Activated naive CD4-positive, alpha-beta T cell treated with Interleukin-2 at 50 U/mL for 16 hours (primary cell): Measurements from ENCODE around the gene RNF217.
"Not testable (repeated sequence)": the region's sequence is repeated elsewhere in the genome, so short reads cannot be mapped to it uniquely, and the experiment has no call there.

Source experiments
- DNase-seq: peaks from one replicate; pipeline ENCODE4 v3.0.0-alpha.2; 2020

The RNF217 gene, protein sequence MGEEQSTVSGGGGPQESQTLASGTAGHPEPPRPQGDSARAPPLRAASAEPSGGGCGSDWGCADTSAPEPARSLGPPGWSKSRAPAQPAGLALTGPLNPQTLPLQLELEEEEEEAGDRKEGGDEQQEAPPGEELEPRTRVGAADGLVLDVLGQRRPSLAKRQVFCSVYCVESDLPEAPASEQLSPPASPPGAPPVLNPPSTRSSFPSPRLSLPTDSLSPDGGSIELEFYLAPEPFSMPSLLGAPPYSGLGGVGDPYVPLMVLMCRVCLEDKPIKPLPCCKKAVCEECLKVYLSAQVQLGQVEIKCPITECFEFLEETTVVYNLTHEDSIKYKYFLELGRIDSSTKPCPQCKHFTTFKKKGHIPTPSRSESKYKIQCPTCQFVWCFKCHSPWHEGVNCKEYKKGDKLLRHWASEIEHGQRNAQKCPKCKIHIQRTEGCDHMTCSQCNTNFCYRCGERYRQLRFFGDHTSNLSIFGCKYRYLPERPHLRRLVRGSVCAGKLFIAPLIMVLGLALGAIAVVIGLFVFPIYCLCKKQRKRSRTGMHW

DNA sequence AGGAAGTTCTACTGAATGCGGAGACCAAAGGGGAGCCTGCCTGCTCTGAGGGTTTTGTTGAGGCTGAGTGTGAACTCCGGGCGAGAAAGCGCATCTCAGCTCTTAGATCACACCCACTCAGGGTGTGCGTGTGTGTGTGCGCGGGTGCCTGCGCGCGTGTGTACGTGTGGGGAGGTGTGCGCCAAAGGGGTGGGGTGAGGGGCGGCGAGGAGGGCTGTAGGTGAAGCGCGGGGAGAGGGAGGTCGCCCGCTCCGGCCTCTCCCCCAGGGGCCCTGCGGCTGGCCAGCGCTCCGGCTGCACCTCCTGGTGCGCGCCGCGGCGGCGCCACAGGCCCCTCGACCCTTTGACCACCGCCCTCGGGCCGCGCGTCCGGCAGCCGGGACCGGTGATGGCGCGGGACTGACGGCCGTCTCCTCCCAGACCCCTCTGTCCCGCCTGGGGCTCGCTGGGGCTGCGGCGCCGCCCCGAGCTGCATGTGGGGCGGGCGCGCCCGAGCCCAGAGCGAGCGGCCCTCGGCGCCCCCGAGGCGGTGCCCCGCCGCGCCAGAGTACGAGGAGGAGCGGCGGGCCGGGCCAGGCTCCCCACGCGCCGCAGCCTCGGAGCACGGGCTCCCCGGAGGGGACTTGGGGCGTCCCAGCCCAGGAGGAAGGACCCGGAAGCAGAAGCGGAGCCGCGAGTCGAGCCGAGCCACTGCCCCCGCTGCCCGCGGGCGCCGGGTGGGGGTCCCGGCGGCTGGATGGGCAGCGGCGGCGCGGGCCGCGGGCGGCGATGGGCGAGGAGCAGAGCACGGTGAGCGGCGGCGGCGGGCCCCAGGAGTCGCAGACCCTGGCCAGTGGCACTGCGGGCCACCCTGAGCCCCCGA is at the start of gene RNF217:
RNF217 (plus strand) TSS at position 661 of the 862 bp plus-strand sequence; CDS start at position 769, 108 bp downstream.
- DNase-seq = no peak

DNA sequence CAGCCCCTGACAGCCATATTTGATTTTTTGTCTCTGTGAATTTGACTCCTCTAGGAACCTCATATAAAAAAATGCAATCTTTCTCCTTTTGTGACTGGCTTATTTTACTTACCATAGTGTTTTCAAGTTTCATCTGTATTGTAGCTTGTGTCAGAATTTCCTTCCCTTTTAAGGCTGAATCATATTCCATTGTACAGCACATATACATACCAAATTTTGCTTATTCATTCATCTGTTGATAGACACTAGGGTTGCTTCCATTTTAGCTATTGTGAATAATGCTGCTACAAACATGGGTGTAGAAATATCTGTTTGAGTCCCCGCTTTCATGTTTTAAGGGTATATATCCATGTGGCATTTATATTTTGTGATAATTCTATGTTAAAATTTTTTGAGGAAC is 49.2 kb upstream of the RNF217 start:
- DNase-seq = no peak

DNA sequence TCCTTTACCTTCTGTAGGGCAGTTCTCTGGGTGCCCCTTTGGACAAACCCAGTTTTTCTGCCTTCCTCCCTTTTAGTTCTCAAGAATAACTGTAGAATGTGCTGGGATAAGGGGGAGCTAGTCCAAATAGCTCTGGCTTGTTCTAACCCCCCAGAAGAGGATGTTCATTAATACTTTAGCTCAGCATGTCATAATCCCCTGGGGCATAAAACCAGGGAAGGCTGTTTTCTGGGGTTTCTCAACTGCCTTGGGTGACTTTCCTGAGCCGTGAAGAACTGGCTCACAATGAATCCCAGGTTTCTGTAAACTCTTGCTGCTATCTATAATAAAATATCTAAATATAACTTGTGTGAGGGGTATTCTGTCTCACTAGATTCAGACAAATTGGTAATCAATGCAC is 44.5 kb upstream of the RNF217 start:
- no peak for DNase-seq

DNA sequence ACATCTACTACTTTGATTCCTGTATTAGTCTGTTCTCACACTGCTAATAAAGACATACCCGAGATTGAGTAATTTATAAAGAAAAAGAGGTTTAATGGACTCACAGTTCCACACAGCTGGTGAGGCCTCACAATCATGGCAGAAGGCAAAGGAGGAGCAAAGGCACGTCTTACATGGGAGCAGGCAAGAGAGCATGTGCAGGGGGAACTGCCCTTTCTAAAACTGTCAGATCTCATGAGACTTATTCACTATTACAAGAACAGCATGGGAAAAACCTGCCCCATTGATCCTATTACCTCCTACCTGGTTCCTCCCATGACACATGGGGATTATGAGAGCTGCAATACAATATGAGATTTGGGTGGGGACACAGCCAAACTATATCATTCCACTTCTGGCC is 42.5 kb upstream of the RNF217 start:
- not testable (repeated sequence) for DNase-seq

DNA sequence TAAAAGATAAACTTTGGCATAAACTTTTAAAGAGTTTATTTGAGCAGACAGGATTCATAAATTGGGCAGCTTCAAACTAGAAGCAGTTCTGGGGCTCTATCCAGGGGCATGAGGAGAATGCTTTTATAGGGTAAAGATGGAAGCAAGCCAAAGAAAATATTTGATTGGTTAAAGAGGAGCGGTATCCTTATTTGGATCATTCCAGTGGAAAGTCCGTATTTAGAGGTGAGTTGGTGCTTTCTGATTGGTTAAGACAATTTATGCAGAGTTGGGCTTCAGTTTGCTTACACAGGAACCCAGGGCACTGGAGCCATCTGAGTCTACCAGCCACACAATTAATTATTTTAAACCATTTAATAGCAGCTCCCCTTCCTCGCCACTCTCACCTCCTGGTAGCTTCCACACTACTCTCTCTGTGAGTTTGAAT is 37.9 kb upstream of the RNF217 start:
- no peak for DNase-seq

DNA sequence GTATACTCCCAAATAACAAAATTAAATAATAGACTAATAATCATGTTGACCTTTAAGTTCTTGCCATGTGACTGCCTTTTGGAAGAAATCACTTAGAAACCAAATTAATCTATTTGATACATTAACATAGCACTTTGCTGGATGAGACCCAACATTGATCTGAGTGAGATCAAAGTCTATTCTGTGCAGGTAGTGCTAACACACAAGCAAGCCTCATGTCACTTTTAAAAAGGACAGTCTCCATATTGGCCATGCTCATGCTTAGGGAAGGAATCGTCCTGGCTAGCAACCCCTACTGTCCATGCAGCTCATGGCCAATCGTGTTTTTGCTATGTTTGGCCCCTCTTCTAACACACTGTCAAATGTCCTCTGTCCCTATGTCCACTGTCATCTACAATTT is 35.8 kb upstream of the RNF217 start:
- no peak for DNase-seq

DNA sequence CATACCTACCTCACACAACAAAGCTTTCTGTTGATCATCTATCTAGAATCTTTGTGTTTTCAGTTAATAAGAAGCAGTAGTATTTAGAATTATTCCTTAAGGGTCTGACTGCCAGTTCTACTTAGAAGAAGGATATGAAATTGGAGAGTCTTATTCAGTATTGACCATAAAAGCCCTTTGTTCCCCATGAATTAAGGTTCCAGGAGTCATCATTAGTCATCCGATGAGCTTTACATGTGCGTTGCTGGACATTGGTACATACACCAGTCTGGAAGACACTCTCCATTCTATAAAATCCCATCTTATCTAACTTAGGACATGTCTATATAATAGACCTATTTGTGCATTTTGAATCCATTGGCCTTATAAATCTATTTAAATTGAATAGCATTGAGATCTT is 34.4 kb upstream of the RNF217 start:
- DNase-seq = no peak

DNA sequence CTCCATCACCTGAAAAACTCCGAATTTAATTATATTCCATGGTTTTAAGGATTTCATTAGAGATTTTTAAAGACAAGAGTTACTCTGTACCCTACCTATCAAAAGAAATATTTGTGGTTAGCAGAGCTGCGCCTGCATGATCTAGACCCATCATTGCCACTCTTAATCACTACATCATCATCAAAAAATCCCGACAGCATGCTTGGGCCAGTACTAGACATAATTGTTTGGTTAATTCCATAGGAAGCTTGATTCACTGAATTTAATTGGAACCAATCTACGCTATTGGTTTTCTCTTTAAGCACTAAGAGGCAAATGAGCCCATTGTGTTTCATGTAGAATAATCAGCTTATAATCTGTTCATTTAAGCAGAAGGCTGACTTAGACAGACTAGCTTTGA is 33.4 kb upstream of the RNF217 start:
- DNase-seq = no peak

DNA sequence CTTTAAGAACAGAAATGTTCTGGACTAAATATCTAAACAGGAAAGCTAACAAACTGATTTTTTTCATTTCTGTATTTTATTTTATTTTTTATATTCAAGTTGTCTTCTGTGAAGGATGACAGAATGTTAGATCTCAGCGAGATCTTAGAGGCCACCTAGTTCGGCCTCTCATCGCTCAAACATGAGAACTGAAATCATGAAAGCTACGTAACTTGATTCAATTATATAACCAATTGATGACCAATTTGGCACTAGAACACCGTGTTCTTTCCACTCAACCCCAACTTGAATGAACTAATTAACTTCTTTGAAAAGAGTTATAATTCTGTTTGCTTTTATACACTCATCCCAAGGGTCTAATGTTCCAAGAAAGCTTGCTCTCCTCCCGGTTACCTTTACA is 24.6 kb upstream of the RNF217 start:
- no peak for DNase-seq

DNA sequence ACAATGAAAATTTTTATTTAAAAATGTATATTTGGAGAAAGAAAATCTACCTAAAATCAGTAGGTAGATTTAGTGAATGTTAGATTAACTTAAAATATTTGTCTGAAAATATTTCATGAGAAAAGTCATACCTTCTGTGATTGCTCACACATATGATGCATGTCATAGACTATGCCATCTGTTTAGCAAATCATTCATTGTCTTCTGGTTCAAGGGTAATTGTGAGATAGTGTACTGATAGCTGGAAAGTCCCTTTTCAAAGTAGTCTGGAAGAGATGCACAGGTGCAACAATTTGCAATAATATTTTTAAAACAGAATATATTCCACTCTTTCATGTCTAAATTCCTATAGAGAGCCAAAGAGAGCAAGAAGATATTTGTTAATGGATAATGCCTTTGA is 21.0 kb upstream of the RNF217 start:
- no peak for DNase-seq

DNA sequence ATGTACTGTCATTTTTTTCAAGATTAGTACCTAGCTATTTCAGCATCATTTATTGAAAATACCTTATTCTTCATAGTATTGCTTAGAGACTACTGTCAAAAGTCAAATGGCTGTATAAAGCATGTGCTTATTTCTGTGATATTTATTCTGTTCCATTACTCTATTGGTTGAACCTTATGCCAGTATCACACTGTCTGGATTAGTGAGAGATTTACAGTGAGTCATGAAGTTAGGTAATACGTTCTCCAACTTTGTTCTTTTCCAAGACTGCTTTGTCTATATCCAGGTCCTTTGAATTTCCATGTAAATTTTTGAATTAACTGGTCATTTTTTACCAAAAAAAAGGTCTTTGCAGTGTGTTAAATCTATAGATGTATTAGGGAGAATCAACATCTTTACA is 18.6 kb upstream of the RNF217 start:
- DNase-seq = no peak

DNA sequence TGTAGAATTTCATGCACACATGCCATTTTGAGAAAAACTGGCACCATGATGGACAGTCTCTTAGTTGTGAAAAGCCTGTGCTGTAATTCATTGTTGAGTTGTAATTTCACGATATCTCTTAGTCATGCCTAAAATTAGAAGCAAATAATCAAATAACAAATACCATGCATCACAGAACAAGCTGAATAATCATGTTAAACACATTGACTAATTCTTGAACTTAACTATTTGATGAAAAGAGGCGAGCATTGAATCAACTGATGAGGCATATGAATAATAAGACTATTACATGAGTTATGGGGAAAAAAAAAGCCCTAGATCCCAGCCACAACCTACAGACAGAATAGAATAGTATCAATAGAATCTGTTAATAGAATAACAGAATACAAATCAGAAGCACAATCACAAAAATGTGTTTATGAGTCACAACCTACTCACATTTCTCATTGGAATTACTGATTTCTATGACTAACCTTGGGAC is 14.2 kb upstream of the RNF217 start:
- no peak for DNase-seq

DNA sequence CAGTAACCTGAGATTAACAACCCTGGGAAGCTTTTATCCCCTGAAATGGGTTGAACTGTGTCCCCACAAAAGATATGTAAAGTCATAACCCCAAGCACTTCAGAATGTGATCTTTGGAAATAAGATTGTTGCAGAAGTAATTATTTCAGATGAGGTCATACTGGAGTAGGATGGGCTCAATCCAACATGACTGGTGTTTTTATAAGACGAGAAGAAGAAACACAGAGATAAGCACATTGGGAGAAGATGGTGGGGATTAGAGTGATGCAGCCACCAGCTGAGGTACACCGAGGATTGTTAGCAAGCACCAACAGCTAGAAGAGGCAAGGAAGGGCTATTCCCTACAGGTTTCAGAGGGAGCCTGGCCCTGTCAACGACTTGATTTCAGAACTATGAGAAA is 12.5 kb upstream of the RNF217 start:
- DNase-seq = no peak

DNA sequence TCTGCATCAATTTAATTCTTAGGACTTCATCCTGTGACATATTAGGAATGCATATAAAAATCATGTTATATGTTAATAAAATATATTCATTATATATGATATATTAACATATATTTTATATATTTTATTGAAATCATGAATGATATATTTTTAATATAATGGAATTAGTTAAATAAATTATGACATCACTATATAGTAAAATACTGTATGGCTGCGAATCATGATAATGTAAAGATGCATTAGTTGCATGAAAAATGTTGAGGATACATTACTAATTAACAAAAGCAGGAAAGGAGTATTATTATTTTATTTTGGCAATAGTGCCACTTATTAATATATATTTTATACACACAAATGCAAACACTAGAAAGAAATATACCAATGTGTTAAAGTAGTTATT is 8.4 kb upstream of the RNF217 start:
- DNase-seq = no peak

DNA sequence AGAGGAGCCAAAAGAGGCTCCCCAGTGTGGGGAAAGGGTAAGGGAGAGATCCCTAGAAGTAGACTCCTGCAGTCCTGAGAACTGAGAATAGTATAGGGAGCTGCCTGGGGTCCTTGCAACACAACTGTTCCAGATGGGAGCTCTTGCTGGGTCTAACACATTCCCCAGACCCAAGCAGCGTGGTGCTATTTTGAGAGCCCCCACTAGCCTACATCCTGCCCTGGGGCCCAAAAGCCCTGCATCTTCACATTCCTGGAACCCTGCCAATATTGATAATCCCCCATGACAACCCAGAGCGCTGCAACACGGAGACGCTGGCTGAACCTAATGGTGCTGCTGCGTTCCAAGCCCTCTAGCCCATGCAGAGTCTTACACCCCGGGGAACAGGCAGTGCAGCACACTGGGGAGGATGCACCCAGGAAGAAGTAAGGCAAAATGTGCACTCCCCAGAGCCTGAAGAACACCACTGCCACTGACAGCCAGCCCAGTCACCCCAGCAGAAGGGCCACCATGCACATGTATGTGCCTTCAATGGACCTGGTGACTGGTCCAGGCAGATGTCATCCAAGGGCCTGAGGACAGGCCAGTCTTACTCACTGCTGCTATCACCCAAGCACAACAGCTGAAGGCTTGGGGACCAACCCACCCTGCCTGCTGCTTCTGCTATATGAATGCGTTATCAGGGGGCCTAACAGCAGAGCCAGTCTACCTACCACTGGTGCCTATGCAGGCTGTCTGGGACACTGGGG is 7.0 kb upstream of the RNF217 start:
- DNase-seq = no peak

DNA sequence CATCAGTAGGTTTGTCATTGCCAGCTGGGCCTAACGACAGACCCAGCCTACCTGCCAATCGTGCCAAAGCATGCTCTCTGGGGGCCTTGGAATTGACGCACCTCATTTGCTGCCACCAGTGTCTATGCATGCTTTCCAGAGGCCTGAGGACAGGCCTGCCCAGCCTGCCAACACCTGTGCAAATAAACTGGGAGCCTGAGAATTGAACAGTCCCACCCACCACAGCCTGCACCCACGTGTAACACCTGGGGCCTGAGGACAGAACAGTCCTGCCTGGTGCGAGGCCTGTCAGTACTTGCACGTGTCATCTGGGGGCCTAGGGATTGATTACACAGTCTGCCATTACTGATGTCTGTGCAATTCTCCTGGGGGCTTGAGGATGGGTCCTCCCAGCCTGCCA is 6.2 kb upstream of the RNF217 start:
- DNase-seq = no peak

DNA sequence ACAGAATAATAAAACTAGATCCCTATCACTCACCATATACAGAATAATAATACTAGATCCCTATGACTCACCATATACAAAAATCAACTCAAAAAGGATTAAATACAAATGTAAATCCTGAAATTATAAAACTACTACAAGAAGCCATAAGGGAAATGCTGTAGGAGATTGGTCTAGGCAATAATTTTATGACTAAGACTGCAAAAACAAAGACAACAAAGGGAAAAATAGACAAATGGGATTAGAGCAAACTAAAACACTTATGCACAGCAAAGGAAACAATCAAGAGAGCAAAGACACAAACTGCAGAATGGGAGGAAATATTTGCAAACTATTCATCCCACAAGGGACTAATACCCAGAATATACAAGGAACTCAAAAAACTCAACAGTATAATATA is 4.1 kb upstream of the RNF217 start:
- DNase-seq = no peak

DNA sequence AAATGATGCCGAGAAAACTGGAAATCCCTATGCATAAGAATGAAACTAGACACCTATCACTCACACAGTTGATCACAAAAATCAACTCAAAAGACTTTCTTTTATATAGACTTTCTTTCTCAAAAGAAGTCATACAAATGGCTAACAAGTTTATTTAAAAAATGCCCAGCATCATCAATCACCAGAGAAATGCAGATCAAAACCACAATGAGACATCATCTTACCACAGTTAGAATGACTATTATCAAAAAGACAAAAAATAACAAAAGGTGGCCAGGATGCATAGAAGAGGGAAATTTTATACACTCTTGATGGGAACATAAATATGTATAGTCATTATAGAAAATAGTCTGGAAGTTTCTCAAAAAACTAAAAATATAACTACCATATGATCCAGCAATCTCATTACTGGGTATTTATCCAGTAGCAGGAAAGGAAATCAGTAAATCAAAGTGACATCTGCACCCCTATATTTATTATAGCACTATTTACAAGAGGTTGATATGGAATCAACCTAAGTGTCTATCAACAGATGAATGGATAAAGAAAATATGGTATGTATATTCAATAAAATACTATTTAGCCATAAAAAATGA is 3.4 kb upstream of the RNF217 start:
- DNase-seq = no peak

DNA sequence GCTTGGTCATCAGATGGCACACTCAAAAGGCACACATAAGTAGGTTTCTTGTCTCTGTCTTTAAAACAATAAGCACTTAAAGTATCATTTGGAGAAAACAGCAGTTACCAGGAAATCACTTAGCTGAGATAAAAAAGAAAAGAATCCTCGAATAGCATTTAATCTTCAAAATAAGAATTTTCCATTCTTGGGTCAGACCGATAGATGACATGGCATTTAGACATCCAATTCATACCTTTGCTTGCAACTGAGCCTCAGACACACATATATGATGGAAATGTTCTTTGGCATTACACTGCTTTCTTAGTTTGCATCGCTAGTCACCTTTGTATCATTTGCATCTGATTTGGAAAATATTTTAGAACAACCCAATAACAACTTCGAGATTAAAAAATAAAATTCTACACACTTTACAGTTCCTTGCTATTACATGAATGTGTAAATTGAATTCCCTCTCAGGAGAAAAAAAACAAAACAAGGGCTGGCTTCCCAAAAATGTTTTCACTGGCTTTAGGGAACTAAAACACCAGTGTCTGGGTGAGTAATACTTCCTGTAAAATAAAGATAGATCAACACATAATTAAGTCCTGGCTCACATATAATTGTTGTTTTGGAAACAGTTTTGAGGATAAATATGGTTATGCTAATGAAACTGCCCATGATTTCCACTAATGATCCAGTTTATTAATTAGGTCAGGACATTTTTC is 1.3 kb upstream of the RNF217 start:
- no peak for DNase-seq

DNA sequence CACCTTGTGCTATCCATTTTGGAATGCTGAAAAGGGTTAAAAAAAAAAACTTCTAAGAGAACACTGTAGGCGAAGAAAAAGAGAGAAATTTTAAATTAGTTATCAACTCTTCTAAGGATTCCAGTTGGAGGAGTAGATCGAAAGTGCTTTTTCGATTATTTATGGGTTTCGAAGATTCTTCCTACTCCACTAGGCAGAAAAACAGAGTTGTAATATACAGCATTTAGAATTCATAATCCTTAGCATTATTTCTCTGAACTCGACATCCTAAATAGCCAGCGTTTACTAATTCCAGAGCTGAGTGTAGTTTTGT is 817 bp upstream of the RNF217 start:
- no peak for DNase-seq

DNA sequence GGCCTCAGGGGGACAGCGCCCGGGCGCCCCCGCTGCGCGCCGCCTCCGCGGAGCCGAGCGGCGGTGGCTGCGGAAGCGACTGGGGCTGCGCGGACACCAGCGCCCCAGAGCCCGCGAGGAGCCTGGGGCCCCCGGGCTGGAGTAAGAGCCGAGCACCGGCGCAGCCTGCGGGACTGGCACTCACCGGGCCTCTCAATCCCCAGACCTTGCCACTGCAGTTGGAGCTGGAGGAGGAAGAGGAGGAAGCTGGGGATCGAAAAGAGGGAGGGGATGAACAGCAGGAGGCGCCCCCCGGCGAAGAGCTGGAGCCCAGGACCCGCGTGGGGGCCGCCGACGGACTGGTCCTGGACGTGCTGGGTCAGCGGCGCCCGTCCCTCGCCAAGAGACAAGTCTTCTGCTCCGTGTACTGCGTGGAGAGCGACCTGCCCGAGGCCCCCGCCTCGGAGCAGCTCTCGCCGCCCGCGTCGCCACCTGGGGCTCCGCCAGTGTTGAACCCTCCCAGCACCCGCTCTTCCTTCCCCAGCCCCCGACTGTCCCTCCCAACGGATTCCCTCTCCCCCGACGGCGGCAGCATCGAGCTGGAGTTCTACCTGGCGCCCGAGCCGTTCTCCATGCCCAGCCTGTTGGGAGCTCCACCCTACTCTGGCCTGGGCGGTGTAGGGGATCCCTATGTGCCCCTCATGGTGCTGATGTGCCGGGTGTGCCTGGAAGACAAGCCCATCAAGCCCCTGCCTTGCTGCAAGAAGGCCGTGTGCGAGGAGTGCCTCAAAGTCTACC is 590 bp downstream of the RNF217 start:
- no peak for DNase-seq
